HepG2 (cell line): ENCODE results near the gene PRMT7. TPM values are rescaled to one million over a fixed set of nuclear protein-coding genes. Genes with fewer than 3 reads are reported as not detected.

ENCODE experiments used
- ATAC-seq: fragments of 200-7000 bp; cut with Tn5 transposase; 3 replicates; pipeline ENCODE4 v1.9.1; 2020; ENCODE audit warnings: mild to moderate bottlenecking, moderate library complexity
- BruUV-seq: library from RNA; stranded (reverse); fragments of 400-500 nt; replicated peaks from 2 replicates; lab custom pipeline; 2021; lab: Mats Ljungman, UMichigan
- CTCF ChIA-PET: fragments of 300-600 bp; formaldehyde crosslinking; extraction: SDS; loops from one replicate; lab custom pipeline; 2021; ENCODE audit warnings: low total read pairs, inconsistent platforms, low intra/inter-chr PET ratio; lab: Yijun Ruan, JAX
- POLR2A ChIA-PET: fragments of 350-600 bp; sonication (Branson Sonifier 250); formaldehyde crosslinking; loops from one replicate; lab custom pipeline; 2020; ENCODE audit warnings: antibody characterized with exemption, inconsistent platforms; lab: Yijun Ruan, JAX
- DNase-seq: peaks from one replicate; pipeline ENCODE4 v3.0.0-alpha.2; 2015; ENCODE audit warnings: low spot score
- FAIRE-seq: peaks from 3 replicates; lab custom pipeline; 2011; peaks lifted over from hg19 to GRCh38; lab: Jason Lieb, UNC
- H2AFZ ChIP-seq: one replicate; pipeline ENCODE4 v1.6.1; 2011; ENCODE audit warnings: low read length, inconsistent platforms
- H3K27ac ChIP-seq: fragments of 300-600 bp; 3 replicates; pipeline ENCODE4 v1.8.0; 2011; ENCODE audit warnings: mixed run types, mild to moderate bottlenecking, mixed read lengths, low read length, inconsistent platforms; ENCODE audit not compliant: insufficient read depth; ENCODE audit errors: extremely low read length
- H3K27me3 ChIP-seq, 2 experiments: fragments of 200-600 bp in 1 of 2; 2 replicates in 1 of 2; 3 replicates in 1 of 2; pipeline versions ENCODE4 v1.6.0 to v1.8.0; 2011; ENCODE audit warnings: low read length in 2 of 2, mild to moderate bottlenecking in 2 of 2, moderate library complexity in 2 of 2, inconsistent platforms in 1 of 2; ENCODE audit not compliant: insufficient read depth in 2 of 2, control insufficient read depth in 1 of 2
- H3K36me3 ChIP-seq, 2 experiments: fragments of 200-600 bp in 1 of 2; replicated peaks in 1 of 2; 2 replicates in 1 of 2; 3 replicates in 1 of 2; pipeline versions ENCODE4 v1.5.1 to v1.8.0; 2011; ENCODE audit warnings: low read length in 2 of 2, inconsistent platforms in 1 of 2; ENCODE audit not compliant: insufficient read depth in 2 of 2, control insufficient read depth in 1 of 2
- H3K4me1 ChIP-seq: 2 replicates; pipeline ENCODE4 v1.5.1; 2012; ENCODE audit warnings: low read length, inconsistent platforms; ENCODE audit not compliant: insufficient read depth
- H3K4me2 ChIP-seq: 2 replicates; pipeline ENCODE4 v1.6.0; 2011; ENCODE audit warnings: low read depth, low read length, inconsistent platforms
- H3K4me3 ChIP-seq, 3 experiments: fragments of 200-600 bp in 1 of 3; sonication (generic), shearing (Covaris generic) in 1 of 3; replicated peaks in 1 of 3; 2 replicates each; pipeline ENCODE4 v1.5.1; 2011 to 2016; ENCODE audit warnings: low read length in 3 of 3, inconsistent platforms in 2 of 3, low read depth in 2 of 3, mild to moderate bottlenecking in 2 of 3, control low read depth in 1 of 3, mixed read lengths in 1 of 3; ENCODE audit not compliant: insufficient read depth in 1 of 3
- H3K79me2 ChIP-seq: one replicate; pipeline ENCODE4 v1.6.1; 2011; ENCODE audit warnings: low read length, inconsistent platforms; ENCODE audit not compliant: insufficient read depth
- H3K9ac ChIP-seq: 2 replicates; pipeline ENCODE4 v1.6.0; 2011; ENCODE audit warnings: mild to moderate bottlenecking, low read depth, low read length, inconsistent platforms; ENCODE audit not compliant: insufficient read depth
- H3K9me3 ChIP-seq: 2 replicates; pipeline ENCODE4 v1.5.1; 2012; ENCODE audit warnings: mild to moderate bottlenecking, low read length
- H4K20me1 ChIP-seq: 2 replicates; pipeline ENCODE4 v1.6.0; 2011; ENCODE audit warnings: inconsistent platforms, mild to moderate bottlenecking, low read length, moderate library complexity; ENCODE audit not compliant: insufficient read depth
- ELF1 ChIP-seq: sonication (generic); formaldehyde crosslinking; IDR thresholded peaks from 2 replicates; pipeline ENCODE4 v1.4.0; 2020; ENCODE audit warnings: missing genetic modification reagents
- NFE2L1 ChIP-seq: sonication (generic); formaldehyde crosslinking; IDR thresholded peaks from 2 replicates; pipeline ENCODE4 v1.4.0; 2020; ENCODE audit warnings: missing genetic modification reagents, mild to moderate bottlenecking, borderline replicate concordance
- NR2F1 ChIP-seq, 2 experiments: fragments of 450-650 bp in 1 of 2; formaldehyde crosslinking in 1 of 2; IDR thresholded peaks; 2 replicates each; pipeline versions ENCODE4 v1.5.0 to v1.6.1; 2016 to 2020; ENCODE audit warnings: mild to moderate bottlenecking in 1 of 2, missing compliant biosample characterization in 1 of 2, missing genetic modification reagents in 1 of 2, moderate library complexity in 1 of 2
- RARG ChIP-seq: sonication (generic); formaldehyde crosslinking; IDR thresholded peaks from 2 replicates; pipeline ENCODE4 v1.4.0; 2020; ENCODE audit warnings: low read depth, mild to moderate bottlenecking, missing genetic modification reagents
- RCOR2 ChIP-seq: IDR thresholded peaks from 2 replicates; pipeline ENCODE4 v1.6.1; 2016; ENCODE audit warnings: missing biosample characterization, missing genetic modification reagents
- RFX1 ChIP-seq: fragments of 450-650 bp; IDR thresholded peaks from 2 replicates; pipeline ENCODE4 v1.6.1; 2017
- TBX3 ChIP-seq: fragments of 450-650 bp; IDR thresholded peaks from 2 replicates; pipeline ENCODE4 v1.6.1; 2017; ENCODE audit warnings: antibody characterized with exemption, mild to moderate bottlenecking, inconsistent platforms, borderline replicate concordance
- ZIK1 ChIP-seq: sonication (generic); formaldehyde crosslinking; IDR thresholded peaks from 2 replicates; pipeline ENCODE4 v1.5.0; 2020; ENCODE audit warnings: mild to moderate bottlenecking, low read depth, missing genetic modification reagents, borderline replicate concordance
- ZNF354B ChIP-seq: sonication (generic); formaldehyde crosslinking; IDR thresholded peaks from 2 replicates; pipeline ENCODE4 v1.8.0; 2022; ENCODE audit warnings: mild to moderate bottlenecking, missing genetic modification reagents
- ZNF556 ChIP-seq: sonication (generic); formaldehyde crosslinking; IDR thresholded peaks from 2 replicates; pipeline ENCODE4 v1.4.0; 2020; ENCODE audit warnings: mild to moderate bottlenecking, missing genetic modification reagents, borderline replicate concordance
- ZNF720 ChIP-seq: sonication (generic); formaldehyde crosslinking; IDR thresholded peaks from 2 replicates; pipeline ENCODE4 v1.4.0; 2020; ENCODE audit warnings: missing genetic modification reagents
- WGBS: methylation state at CpG from one replicate; pipeline ENCODE4 v1.1.6; 2017; ENCODE audit warnings: low lambda C conversion rate; 5-methylcytosine and 5-hydroxymethylcytosine counted together
- in situ Hi-C: cut with HindIII; loops from 2 replicates; pipeline ENCODE4 v1.10.0; 2017; ENCODE audit warnings: low pct_unique_long_range_greater_than_20kb; ENCODE audit not compliant: extremely low pct_ligation_motif_present
- intact Hi-C: fragments of 100-400 bp; cut with micrococcal nuclease; formaldehyde crosslinking; loops from one replicate; pipeline ENCODE4 v1.10.0; 2022; ENCODE audit not compliant: unreplicated experiment
- polyA plus RNA-seq, 8 experiments: library from polyadenylated mRNA; depleted of rRNA in 3 of 8; stranded (reverse) in 7 of 8; unstranded in 1 of 8; fragments of >200 nt; fragmentation: Illumina TruSeq in 4 of 8; extraction: Trizol in 4 of 8; gene quantifications; 2 replicates each; pipeline versions ENCODE4 v1.2.1 to v1.2.3, GENCODE V29; 2011 to 2016; ENCODE audit warnings: low read depth in 4 of 8, missing spikeins in 1 of 8, mixed read lengths in 1 of 8; ENCODE audit not compliant: insufficient read depth in 1 of 8
- total RNA-seq, 5 experiments: library from RNA; depleted of rRNA; stranded (reverse); fragments of >200 nt; fragmentation: Illumina TruSeq; extraction: Trizol; gene quantifications; 2 replicates each; pipeline ENCODE4 v1.2.3, GENCODE V29; 2016; ENCODE audit warnings: low read depth in 1 of 5
- TF ChIP-seq, protein P1 (sequence below): sonication (generic); formaldehyde crosslinking; IDR thresholded peaks from 2 replicates; pipeline ENCODE4 v1.8.0; 2022; ENCODE audit warnings: mild to moderate bottlenecking, missing genetic modification reagents
- TF ChIP-seq, protein P2 (sequence below): sonication (generic); formaldehyde crosslinking; IDR thresholded peaks from 2 replicates; pipeline ENCODE4 v1.4.0; 2020; ENCODE audit warnings: mild to moderate bottlenecking, low read depth, missing genetic modification reagents

PRMT7 gene
- total and polyA plus RNA-seq, 2 of the 13 experiments (the other 11 are each of a cell fraction or from before 2014, with no cell fraction given): 47.5 to 55.0 TPM

DNA sequence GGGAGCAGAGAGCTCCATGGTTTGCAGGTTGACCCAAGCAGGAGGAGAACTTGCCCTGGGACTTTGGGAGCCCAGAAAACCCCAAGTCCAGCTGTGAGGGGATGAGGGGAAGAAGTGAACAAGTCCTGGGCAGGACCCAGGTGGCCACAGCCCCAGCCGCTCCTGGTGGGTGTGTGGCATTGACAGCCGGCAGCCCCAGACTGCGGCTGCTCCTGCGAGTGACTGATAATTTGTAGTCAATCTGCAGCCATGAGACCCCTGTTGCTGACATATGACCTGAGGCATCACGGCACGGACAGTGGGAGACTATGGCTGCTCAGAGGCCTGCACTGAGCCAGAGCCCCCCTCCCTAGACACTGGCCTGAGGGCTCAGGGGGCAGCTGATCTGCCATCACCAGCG lies 66.4 kb downstream of the PRMT7 start:
- in situ Hi-C loops: no loop called here
- no peaks in the 10 kb centered on the region for H3K9me3 ChIP-seq
- H3K27ac ChIP-seq: no peak overlapping the region
- ATAC-seq: no peak
- no peak overlapping the region for H3K4me3 ChIP-seq
- no peak overlapping the region for H2AFZ ChIP-seq
- WGBS: 63% methylated on average over 6 of the region's 7 CpGs
- no peaks in the 10 kb centered on the region for H3K79me2 ChIP-seq
- TF ChIP-seq, protein P1, sequence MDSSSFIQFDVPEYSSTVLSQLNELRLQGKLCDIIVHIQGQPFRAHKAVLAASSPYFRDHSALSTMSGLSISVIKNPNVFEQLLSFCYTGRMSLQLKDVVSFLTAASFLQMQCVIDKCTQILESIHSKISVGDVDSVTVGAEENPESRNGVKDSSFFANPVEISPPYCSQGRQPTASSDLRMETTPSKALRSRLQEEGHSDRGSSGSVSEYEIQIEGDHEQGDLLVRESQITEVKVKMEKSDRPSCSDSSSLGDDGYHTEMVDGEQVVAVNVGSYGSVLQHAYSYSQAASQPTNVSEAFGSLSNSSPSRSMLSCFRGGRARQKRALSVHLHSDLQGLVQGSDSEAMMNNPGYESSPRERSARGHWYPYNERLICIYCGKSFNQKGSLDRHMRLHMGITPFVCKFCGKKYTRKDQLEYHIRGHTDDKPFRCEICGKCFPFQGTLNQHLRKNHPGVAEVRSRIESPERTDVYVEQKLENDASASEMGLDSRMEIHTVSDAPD (CRISPR knock-in tag): no peak
- no peak for TF ChIP-seq ZNF720 (CRISPR knock-in tag)
- TF ChIP-seq ZNF556: no peak
- TF ChIP-seq RCOR2 (CRISPR knock-in tag): no peak
- TF ChIP-seq ZIK1: no peak
- TF ChIP-seq, protein P2, sequence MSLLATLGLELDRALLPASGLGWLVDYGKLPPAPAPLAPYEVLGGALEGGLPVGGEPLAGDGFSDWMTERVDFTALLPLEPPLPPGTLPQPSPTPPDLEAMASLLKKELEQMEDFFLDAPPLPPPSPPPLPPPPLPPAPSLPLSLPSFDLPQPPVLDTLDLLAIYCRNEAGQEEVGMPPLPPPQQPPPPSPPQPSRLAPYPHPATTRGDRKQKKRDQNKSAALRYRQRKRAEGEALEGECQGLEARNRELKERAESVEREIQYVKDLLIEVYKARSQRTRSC (CRISPR knock-in tag): no peak
- no peak for TF ChIP-seq TBX3
- no peak for TF ChIP-seq RARG
- no peak for TF ChIP-seq NFE2L1 (CRISPR knock-in tag)
- TF ChIP-seq ZNF354B (CRISPR knock-in tag): no peak
- TF ChIP-seq NR2F1 (CRISPR knock-in tag; IDR thresholded peaks at IDR 0.05): no peak
- TF ChIP-seq ELF1: no peak
- no peak for TF ChIP-seq RFX1
- TF ChIP-seq, all 625 proteins: peak for 0
- DNase-seq (no peak), FAIRE-seq (no peak)
- Histone ChIP-seq H3K27me3 (peaks cover 8 to 63% of the 10 kb centered on the region in 2 experiments; a peak in 4 of 5 replicates), H3K4me1 (peaks cover 6% of the 10 kb centered on the region; the same call in 1 of the 2 replicates), H3K36me3 (no peaks in the 10 kb centered on the region), H3K4me2 (no peak overlapping the region), H3K9ac (no peak overlapping the region), H4K20me1 (no peaks in the 10 kb centered on the region)
- POLR2A ChIA-PET: no interaction called here
- BruUV-seq: no TSS peak
- CTCF ChIA-PET: no interaction called here
- intact Hi-C loops: no loop called here
